ENCODE results near the gene CKB.
A peak's percentile ranks its signal among the peaks of the same experiment; 100 is the strongest.
"Not testable (repeated sequence)": the region's sequence is repeated elsewhere in the genome, so short reads cannot be mapped to it uniquely, and the experiment has no call there.

CKB gene

GRCh38 chr14:103525430-103526246 is 3.0 kb upstream of the CKB start:
- DNase-seq = not testable (repeated sequence)

GRCh38 chr14:103524002-103524935 is 1.6 kb upstream of the CKB start:
- no peak for DNase-seq

DNA sequence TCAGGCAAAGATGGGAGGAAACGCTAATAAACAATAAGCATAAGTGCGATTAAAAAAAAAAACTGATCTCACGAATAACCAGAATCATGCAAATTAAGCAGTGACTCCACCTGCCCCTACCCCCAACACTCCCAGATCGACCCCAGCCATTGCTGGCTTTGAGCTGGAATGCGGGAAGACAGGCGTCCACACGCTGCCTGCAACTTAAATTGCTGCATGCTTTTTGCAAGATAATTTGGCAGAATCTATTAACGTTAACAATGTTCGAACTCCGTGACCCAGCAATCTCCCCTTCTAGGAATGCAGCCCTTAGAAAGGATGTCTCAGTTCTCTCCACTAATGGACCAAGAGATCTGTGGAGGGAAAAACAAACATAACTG is 935 bp upstream of the CKB start:
- DNase-seq = no peak

- no peak for DNase-seq
These were observed 573 bp downstream of the CKB start for GRCh38 chr14:103521951-103522563.

DNA sequence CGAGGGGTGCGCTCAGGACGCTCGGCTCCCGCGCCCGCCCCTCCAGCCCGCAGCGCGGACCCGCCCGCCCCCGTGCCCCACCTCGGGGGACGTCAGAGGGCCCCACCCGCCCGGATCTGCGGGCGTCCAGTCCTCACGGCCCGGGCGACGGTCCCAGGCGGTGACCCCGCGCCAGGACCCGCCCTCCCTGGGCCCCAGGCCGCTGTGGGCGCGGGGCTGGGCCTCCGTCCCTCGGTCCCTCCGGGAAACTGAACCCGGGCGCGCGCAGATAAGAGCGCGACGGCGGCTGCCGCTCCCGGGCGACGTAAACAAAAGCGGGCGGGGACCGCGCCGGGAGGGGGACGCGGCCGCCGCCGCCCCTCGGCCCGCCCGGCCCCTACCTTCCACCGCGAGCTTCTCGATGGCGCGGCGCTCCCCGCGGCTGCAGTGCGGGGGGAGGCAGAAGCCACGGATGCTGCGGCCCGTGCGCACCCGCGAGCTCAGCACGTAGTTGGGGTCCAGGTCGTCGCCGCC is 1.1 kb downstream of the CKB start:
- no peak for DNase-seq

- DNase-seq = peak; percentile 78
These were observed 1.8 kb downstream of the CKB start for GRCh38 chr14:103520657-103521437.

- no peak for DNase-seq
These were observed 2.4 kb downstream of the CKB start for GRCh38 chr14:103520269-103520656.

DNA sequence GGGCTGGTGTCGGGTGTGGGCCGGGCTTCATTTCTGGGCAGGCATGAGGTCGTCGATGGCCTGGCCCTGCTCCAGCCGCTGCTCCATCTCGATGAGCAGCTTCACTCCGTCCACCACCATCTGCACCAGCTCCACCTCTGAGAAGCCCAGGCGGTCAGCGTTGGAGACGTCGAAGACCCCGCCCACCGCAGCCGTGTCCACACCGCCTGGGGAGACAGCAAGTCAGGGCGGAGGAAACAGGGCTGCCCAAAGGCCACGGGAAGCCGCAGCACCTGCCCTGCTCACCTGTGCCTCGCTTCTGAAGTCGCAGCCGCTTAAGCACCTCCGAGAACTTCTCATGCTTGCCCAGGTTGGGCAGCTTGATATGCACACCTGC is 2.8 kb downstream of the CKB start:
- no peak for DNase-seq

GRCh38 chr14:103519043-103519836 is 3.4 kb downstream of the CKB start:
- DNase-seq = no peak

DNA sequence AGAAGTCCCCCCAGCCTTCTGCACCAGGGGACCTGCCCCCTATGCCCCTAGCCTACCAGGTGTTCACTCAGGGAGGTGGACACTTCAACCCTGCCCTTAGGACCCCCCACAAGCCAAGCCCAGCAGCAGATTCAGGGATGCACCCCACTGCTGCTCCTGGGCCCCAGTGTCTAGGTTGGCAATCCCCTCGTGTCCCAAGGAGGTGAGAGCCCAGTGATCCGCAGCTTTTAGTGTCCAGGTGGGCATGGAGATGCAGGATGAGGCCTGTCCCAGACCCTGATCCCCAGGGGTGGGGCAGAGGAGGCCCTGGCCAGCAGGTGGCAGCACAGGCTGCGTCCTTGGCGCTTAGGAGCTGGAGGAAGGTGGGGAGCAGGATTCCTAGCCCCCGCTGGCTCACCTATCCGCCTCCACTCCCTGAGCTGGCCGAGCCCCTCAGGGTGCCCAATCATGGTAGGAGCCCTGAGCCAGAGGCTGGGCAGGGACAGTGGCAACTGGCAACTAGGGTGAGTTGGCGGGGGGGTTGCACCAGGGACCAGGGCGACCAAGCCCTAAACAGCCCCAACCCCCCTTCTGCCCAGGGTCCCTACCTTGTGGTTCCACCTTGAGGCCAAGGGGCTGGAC is 4.1 kb downstream of the CKB start:
- DNase-seq = peak; percentile 46

GRCh38 chr14:103517721-103518421 is 4.8 kb downstream of the CKB start:
- no peak for DNase-seq

- DNase-seq = no peak
These were observed 5.5 kb downstream of the CKB start for GRCh38 chr14:103517174-103517566.

- DNase-seq = no peak
These were observed 6.0 kb downstream of the CKB start for GRCh38 chr14:103516426-103517173.

GRCh38 chr14:103514596-103515421 is 7.8 kb downstream of the CKB start:
- no peak for DNase-seq

DNA sequence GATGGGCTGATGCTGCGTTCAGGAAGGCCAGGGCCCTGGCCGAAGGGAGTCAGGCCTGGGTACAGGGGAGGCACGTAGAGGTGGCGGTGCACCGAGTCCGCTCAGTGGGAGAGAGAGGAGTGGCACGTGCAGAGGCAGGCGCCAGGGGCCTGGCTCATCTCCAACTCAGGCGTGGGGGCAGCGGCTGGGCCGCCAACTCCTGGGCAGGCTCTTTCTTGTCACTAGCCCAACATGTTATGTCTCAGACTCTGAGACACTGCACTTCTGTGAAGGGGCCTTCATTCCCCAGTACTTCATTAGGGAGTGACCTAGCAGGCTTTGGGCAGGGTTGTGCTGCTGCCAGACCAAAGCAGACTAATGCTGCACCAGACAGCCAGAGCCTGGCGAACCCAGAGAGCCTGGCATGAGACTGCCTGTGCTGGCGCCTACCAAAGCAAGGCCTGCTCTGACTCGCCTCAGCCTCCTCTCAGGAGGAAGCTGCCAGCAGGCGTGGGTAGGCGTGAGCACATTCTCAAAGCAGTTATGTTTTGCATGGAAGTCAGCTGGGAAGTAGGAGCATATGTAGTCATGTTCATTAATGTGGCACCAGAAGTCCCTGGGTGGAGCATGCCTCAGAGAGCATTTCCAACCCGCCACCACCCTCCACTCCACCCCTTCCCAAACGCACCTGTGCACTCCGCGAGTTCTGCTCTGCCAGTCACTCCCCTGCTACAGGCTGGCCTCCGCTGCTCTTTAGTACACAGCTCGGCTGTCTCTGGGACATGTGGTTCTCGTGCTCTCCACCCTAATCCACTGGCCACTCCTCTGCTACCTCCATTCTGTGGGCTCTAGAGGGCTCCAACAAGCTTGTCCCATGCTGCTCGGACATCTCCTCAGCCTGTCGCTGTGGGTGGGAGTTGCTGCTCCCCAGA is 9.7 kb downstream of the CKB start:
- no peak for DNase-seq

- not testable (repeated sequence) for DNase-seq
These were observed 10.4 kb downstream of the CKB start for GRCh38 chr14:103512180-103512579.
